ENCODE results near the gene CELA3A. TPM values are rescaled to one million over a fixed set of nuclear protein-coding genes. Genes with fewer than 3 reads are reported as not detected.
A peak's percentile ranks its signal among the peaks of the same experiment; 100 is the strongest.
"Not testable (repeated sequence)": the region's sequence is repeated elsewhere in the genome, so short reads cannot be mapped to it uniquely, and the experiment has no call there.

The CELA3A gene
- total RNA-seq, 1 donor from 2014 or later, result 3.1 TPM

GRCh38 chr1:21970523-21970922 lies 30.9 kb upstream of the CELA3A start:
- H3K9me3 Mint-ChIP-seq (ENCODE audit: low read depth); H3K27ac Mint-ChIP-seq; H3K27me3 Mint-ChIP-seq; H3K4me3 Mint-ChIP-seq (ENCODE audit: low read depth); H3K36me3 Mint-ChIP-seq (ENCODE audit: insufficient read depth); DNase-seq (ENCODE audit: low spot score, unreplicated experiment): not testable (repeated sequence)
- H3K4me1 Mint-ChIP-seq (ENCODE audit: low read depth), result peaks cover 28% of the 10 kb centered on the region

GRCh38 chr1:21972973-21973441 lies 28.4 kb upstream of the CELA3A start:
- Mint-ChIP-seq H3K4me1 (ENCODE audit: low read depth) (peaks cover 27% of the 10 kb centered on the region), H3K27ac (peak overlapping the region; percentile 97), H3K4me3 (ENCODE audit: low read depth) (peak overlapping the region; percentile 9)
- not testable (repeated sequence) for H3K27me3 Mint-ChIP-seq; DNase-seq (ENCODE audit: low spot score, unreplicated experiment); H3K36me3 Mint-ChIP-seq (ENCODE audit: insufficient read depth); H3K9me3 Mint-ChIP-seq (ENCODE audit: low read depth)

GRCh38 chr1:21973948-21974347 lies 27.5 kb upstream of the CELA3A start:
- peak overlapping the region; percentile 95 for H3K27ac Mint-ChIP-seq
- not testable (repeated sequence) for DNase-seq (ENCODE audit: low spot score, unreplicated experiment)

GRCh38 chr1:21974699-21975098 lies 26.8 kb upstream of the CELA3A start:
- DNase-seq (ENCODE audit: low spot score, unreplicated experiment); H3K9me3 Mint-ChIP-seq (ENCODE audit: low read depth); H3K27me3 Mint-ChIP-seq; H3K36me3 Mint-ChIP-seq (ENCODE audit: insufficient read depth); H3K4me3 Mint-ChIP-seq (ENCODE audit: low read depth): not testable (repeated sequence)
- peaks cover 22% of the 10 kb centered on the region for H3K4me1 Mint-ChIP-seq (ENCODE audit: low read depth)
- H3K27ac Mint-ChIP-seq, result peak overlapping the region; percentile 95

More at GRCh38 chr1:21973948-21974347, 27.5 kb upstream of the CELA3A start:
- not testable (repeated sequence) for H3K9me3 Mint-ChIP-seq (ENCODE audit: low read depth); H3K4me3 Mint-ChIP-seq (ENCODE audit: low read depth); H3K27me3 Mint-ChIP-seq; H3K36me3 Mint-ChIP-seq (ENCODE audit: insufficient read depth)
- peaks cover 22% of the 10 kb centered on the region for H3K4me1 Mint-ChIP-seq (ENCODE audit: low read depth)

GRCh38 chr1:21975296-21975695 lies 26.2 kb upstream of the CELA3A start:
- H3K27ac Mint-ChIP-seq, result peak overlapping the region; percentile 88
- peaks cover 22% of the 10 kb centered on the region for H3K4me1 Mint-ChIP-seq (ENCODE audit: low read depth)
- not testable (repeated sequence) for H3K4me3 Mint-ChIP-seq (ENCODE audit: low read depth); H3K36me3 Mint-ChIP-seq (ENCODE audit: insufficient read depth); H3K9me3 Mint-ChIP-seq (ENCODE audit: low read depth); H3K27me3 Mint-ChIP-seq; DNase-seq (ENCODE audit: low spot score, unreplicated experiment)

- not testable (repeated sequence) for H3K27me3 Mint-ChIP-seq; H3K4me3 Mint-ChIP-seq (ENCODE audit: low read depth); H3K9me3 Mint-ChIP-seq (ENCODE audit: low read depth); DNase-seq (ENCODE audit: low spot score, unreplicated experiment); H3K36me3 Mint-ChIP-seq (ENCODE audit: insufficient read depth)
- peaks cover 13% of the 10 kb centered on the region for H3K4me1 Mint-ChIP-seq (ENCODE audit: low read depth)
- H3K27ac Mint-ChIP-seq, result peak within 1 kb of the TSS; percentile 88
Measured at GRCh38 chr1:21976703-21977239, 24.7 kb upstream of the CELA3A start, which contains the start of gene CELA3B. Gene CELA3B (plus strand): TSS chr1:21977022. CDS start chr1:21977040, 18 bp downstream.

- not testable (repeated sequence) for H3K4me1 Mint-ChIP-seq (ENCODE audit: low read depth); H3K4me3 Mint-ChIP-seq (ENCODE audit: low read depth); H3K36me3 Mint-ChIP-seq (ENCODE audit: insufficient read depth); H3K9me3 Mint-ChIP-seq (ENCODE audit: low read depth); DNase-seq (ENCODE audit: low spot score, unreplicated experiment); H3K27me3 Mint-ChIP-seq
- peak overlapping the region; percentile 56 for H3K27ac Mint-ChIP-seq
Measured at GRCh38 chr1:21978209-21978608, 23.2 kb upstream of the CELA3A start.

GRCh38 chr1:21980515-21981220 lies 20.8 kb upstream of the CELA3A start:
- not testable (repeated sequence) for H3K27me3 Mint-ChIP-seq; DNase-seq (ENCODE audit: low spot score, unreplicated experiment); H3K4me3 Mint-ChIP-seq (ENCODE audit: low read depth); H3K9me3 Mint-ChIP-seq (ENCODE audit: low read depth); H3K4me1 Mint-ChIP-seq (ENCODE audit: low read depth); H3K36me3 Mint-ChIP-seq (ENCODE audit: insufficient read depth); H3K27ac Mint-ChIP-seq

- not testable (repeated sequence) for H3K4me1 Mint-ChIP-seq (ENCODE audit: low read depth); H3K4me3 Mint-ChIP-seq (ENCODE audit: low read depth); H3K9me3 Mint-ChIP-seq (ENCODE audit: low read depth); DNase-seq (ENCODE audit: low spot score, unreplicated experiment); H3K36me3 Mint-ChIP-seq (ENCODE audit: insufficient read depth); H3K27me3 Mint-ChIP-seq; H3K27ac Mint-ChIP-seq
Measured at GRCh38 chr1:21981253-21981652, 20.2 kb upstream of the CELA3A start.

GRCh38 chr1:21982122-21982521 lies 19.3 kb upstream of the CELA3A start:
- not testable (repeated sequence) for H3K27ac Mint-ChIP-seq; DNase-seq (ENCODE audit: low spot score, unreplicated experiment); H3K4me1 Mint-ChIP-seq (ENCODE audit: low read depth); H3K4me3 Mint-ChIP-seq (ENCODE audit: low read depth); H3K27me3 Mint-ChIP-seq; H3K36me3 Mint-ChIP-seq (ENCODE audit: insufficient read depth); H3K9me3 Mint-ChIP-seq (ENCODE audit: low read depth)

- DNase-seq (ENCODE audit: low spot score, unreplicated experiment); H3K9me3 Mint-ChIP-seq (ENCODE audit: low read depth); H3K36me3 Mint-ChIP-seq (ENCODE audit: insufficient read depth); H3K4me1 Mint-ChIP-seq (ENCODE audit: low read depth); H3K27ac Mint-ChIP-seq; H3K4me3 Mint-ChIP-seq (ENCODE audit: low read depth); H3K27me3 Mint-ChIP-seq: not testable (repeated sequence)
Measured at GRCh38 chr1:21983539-21983938, 17.9 kb upstream of the CELA3A start.

GRCh38 chr1:21985893-21986292 lies 15.6 kb upstream of the CELA3A start:
- not testable (repeated sequence) for DNase-seq (ENCODE audit: low spot score, unreplicated experiment); H3K36me3 Mint-ChIP-seq (ENCODE audit: insufficient read depth); H3K4me1 Mint-ChIP-seq (ENCODE audit: low read depth); H3K9me3 Mint-ChIP-seq (ENCODE audit: low read depth); H3K27ac Mint-ChIP-seq; H3K27me3 Mint-ChIP-seq; H3K4me3 Mint-ChIP-seq (ENCODE audit: low read depth)

- not testable (repeated sequence) for H3K27ac Mint-ChIP-seq; DNase-seq (ENCODE audit: low spot score, unreplicated experiment); H3K9me3 Mint-ChIP-seq (ENCODE audit: low read depth); H3K36me3 Mint-ChIP-seq (ENCODE audit: insufficient read depth); H3K4me3 Mint-ChIP-seq (ENCODE audit: low read depth); H3K27me3 Mint-ChIP-seq; H3K4me1 Mint-ChIP-seq (ENCODE audit: low read depth)
Measured at GRCh38 chr1:21986386-21986785, 15.1 kb upstream of the CELA3A start.

All from progenitor cell of endocrine pancreas (in vitro differentiated cells).